ENCODE results near the gene EPC1.

- TF ChIP-seq CTCF (IDR thresholded peaks at IDR 0.05; ENCODE audit: insufficient read depth, low read depth, low read length) = no peak
- TF ChIP-seq EZH2 (IDR thresholded peaks at IDR 0.05; ENCODE audit: insufficient read depth, low read length) = no peak
Observed at GRCh38 chr10:32347363-32348022, 535 bp upstream of the EPC1 start.
